Measurements from ENCODE around the gene COL26A1.

COL26A1 gene

DNA sequence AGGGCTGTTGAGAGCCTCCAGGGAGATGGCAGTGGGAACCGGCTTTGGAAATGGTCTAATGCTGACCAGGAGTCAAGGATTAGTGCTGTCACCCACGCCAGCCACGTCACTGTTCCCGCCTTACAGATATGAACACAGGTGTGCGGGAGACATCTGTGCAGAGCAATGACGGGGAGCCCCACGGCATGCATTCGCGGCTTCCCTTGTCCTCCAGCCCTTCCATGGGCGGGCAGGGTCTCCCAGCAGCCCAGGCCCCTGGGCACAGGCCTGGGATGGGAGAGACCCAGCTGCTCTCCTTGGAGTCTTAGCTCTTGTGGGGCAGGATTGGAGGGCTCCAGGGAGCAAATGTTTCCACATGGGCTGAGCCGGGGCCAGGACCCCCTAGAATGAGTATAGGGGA lies 172.2 kb downstream of the COL26A1 start:
- Histone ChIP-seq H3K27ac (replicated peaks) (no peak overlapping the region), H3K27me3 (ENCODE audit: insufficient read depth, poor library complexity, severe bottlenecking) (peaks cover 2% of the 10 kb centered on the region), H3K4me3 (replicated peaks; ENCODE audit: insufficient read depth, low read length) (no peak overlapping the region)
- no peak for DNase-seq (ENCODE audit: low read depth in 1 of 2, low spot score in 1 of 2)
- no peak for TF ChIP-seq GABPA (IDR thresholded peaks at IDR 0.05; ENCODE audit: low read depth)
- TF ChIP-seq, protein P1, sequence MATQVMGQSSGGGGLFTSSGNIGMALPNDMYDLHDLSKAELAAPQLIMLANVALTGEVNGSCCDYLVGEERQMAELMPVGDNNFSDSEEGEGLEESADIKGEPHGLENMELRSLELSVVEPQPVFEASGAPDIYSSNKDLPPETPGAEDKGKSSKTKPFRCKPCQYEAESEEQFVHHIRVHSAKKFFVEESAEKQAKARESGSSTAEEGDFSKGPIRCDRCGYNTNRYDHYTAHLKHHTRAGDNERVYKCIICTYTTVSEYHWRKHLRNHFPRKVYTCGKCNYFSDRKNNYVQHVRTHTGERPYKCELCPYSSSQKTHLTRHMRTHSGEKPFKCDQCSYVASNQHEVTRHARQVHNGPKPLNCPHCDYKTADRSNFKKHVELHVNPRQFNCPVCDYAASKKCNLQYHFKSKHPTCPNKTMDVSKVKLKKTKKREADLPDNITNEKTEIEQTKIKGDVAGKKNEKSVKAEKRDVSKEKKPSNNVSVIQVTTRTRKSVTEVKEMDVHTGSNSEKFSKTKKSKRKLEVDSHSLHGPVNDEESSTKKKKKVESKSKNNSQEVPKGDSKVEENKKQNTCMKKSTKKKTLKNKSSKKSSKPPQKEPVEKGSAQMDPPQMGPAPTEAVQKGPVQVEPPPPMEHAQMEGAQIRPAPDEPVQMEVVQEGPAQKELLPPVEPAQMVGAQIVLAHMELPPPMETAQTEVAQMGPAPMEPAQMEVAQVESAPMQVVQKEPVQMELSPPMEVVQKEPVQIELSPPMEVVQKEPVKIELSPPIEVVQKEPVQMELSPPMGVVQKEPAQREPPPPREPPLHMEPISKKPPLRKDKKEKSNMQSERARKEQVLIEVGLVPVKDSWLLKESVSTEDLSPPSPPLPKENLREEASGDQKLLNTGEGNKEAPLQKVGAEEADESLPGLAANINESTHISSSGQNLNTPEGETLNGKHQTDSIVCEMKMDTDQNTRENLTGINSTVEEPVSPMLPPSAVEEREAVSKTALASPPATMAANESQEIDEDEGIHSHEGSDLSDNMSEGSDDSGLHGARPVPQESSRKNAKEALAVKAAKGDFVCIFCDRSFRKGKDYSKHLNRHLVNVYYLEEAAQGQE (IDR thresholded peaks at IDR 0.05; ENCODE audit: insufficient replicate concordance, low read depth): no peak
- no peak for TF ChIP-seq CTCF (IDR thresholded peaks at IDR 0.05; ENCODE audit: insufficient read depth, low read length)
- no peak for TF ChIP-seq SPI1 (IDR thresholded peaks at IDR 0.05; ENCODE audit: borderline replicate concordance, low read depth)
- no peak for TF ChIP-seq POLR2AphosphoS5 (IDR thresholded peaks at IDR 0.05; ENCODE audit: low read depth)

DNA sequence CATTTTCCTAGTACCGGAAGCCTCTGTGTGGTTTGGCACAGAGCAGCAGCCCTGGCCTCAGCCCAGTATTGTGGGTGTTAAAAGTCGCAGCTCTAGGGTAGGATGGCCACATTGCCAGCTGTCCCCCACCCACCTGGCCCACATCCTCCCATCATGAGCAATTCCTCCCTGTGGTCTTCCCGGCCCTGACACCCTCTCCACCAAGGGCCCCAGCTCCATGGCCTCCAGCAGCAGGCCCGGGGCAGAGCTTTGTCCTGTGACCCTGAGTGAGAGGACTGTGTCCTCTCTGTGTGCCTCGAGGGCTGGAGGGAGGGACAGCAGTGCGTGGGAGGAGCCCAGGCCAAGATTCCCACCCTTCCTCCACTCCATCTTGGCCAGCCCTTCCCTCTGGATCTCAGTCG lies 172.7 kb downstream of the COL26A1 start:
- DNase-seq (ENCODE audit: low read depth in 1 of 2, low spot score in 1 of 2): no peak
- TF ChIP-seq POLR2AphosphoS5 (IDR thresholded peaks at IDR 0.05; ENCODE audit: low read depth): no peak
- TF ChIP-seq CTCF (IDR thresholded peaks at IDR 0.05; ENCODE audit: insufficient read depth, low read length): no peak
- no peak for TF ChIP-seq GABPA (IDR thresholded peaks at IDR 0.05; ENCODE audit: low read depth)
- no peak for TF ChIP-seq SPI1 (IDR thresholded peaks at IDR 0.05; ENCODE audit: borderline replicate concordance, low read depth)
- TF ChIP-seq, protein P1 (IDR thresholded peaks at IDR 0.05; ENCODE audit: insufficient replicate concordance, low read depth): no peak
- Histone ChIP-seq H3K27me3 (ENCODE audit: insufficient read depth, poor library complexity, severe bottlenecking) (peaks cover 2% of the 10 kb centered on the region), H3K27ac (replicated peaks) (no peak overlapping the region), H3K4me3 (replicated peaks; ENCODE audit: insufficient read depth, low read length) (no peak overlapping the region)

DNA sequence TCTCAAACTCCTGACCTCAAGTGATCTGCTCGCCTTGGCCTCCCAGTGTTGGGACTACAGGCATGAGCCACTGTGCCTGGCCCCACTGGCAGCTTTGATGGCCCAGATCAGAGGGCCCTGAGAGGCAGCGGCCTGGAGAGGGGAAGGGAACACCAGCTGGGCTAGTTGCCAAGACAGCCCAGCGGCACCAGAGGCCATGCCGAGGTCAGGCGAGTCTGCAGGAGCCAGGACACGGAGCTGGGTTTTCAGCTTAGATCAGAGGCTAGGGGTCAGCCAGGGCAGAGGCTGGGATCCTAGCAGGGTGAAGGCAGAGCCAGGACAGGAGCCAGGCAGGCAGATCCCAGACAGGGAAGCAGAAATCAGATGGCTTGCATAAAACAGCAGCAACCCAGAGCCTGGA lies 173.6 kb downstream of the COL26A1 start:
- no peak overlapping the region for H3K4me3 ChIP-seq (replicated peaks; ENCODE audit: insufficient read depth, low read length)
- H3K27me3 ChIP-seq (ENCODE audit: insufficient read depth, poor library complexity, severe bottlenecking): peaks cover 2% of the 10 kb centered on the region

More for the DNA sequence above, 173.6 kb downstream of the COL26A1 start:
- DNase-seq (ENCODE audit: low read depth in 1 of 2, low spot score in 1 of 2): no peak
- no peak for TF ChIP-seq SPI1 (IDR thresholded peaks at IDR 0.05; ENCODE audit: borderline replicate concordance, low read depth)
- TF ChIP-seq CTCF (IDR thresholded peaks at IDR 0.05; ENCODE audit: insufficient read depth, low read length): no peak
- TF ChIP-seq, protein P1 (IDR thresholded peaks at IDR 0.05; ENCODE audit: insufficient replicate concordance, low read depth): no peak
- no peak for TF ChIP-seq POLR2AphosphoS5 (IDR thresholded peaks at IDR 0.05; ENCODE audit: low read depth)
- no peak for TF ChIP-seq GABPA (IDR thresholded peaks at IDR 0.05; ENCODE audit: low read depth)
- H3K27ac ChIP-seq (replicated peaks): no peak overlapping the region
